ENCODE data around the gene TTBK1.

TTBK1 gene

DNA sequence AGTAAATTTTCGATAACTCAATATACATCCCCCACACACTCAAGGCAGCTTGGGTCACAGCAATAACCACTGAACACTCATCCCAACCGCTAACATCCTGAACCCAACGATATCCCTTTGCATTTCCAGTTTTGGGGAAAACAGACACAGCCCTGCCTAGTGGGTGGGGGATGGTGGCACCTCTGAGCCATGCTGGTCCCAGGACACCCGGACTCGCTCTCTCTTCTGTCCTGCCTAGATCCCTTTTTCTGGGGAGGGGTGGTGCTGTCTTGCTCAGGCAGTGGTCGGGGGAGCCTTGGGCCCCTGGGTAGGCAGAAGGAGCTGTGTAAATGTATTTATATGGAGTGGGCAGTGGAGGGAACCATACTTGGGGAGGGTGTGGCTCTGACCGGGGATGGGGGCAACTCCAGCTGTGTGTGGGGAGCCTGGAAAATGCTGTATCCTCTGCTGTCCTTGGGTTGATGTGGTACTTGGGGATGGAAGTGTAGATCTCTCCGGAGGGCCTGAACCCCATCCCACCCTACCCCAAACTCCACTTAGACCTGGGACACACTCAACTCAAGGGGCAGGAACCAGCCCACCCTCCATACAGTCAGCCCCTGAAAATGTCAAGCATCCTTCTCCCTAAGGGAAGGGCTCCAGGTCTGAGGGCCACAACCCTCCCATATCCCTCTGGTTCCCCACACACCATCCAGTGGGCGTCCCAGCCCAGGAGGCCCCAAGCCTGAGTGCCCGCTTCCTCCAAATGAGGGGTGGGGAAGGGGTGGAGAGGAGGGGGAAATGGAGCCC, 31.0 kb downstream of the TTBK1 start:
- no peak for TF ChIP-seq CTCF (IDR thresholded peaks at IDR 0.05; ENCODE audit: low read depth, low read length, missing control alignments)
- in situ Hi-C loops (cut with HindIII; ENCODE audit: low sequenced_read_pairs), result no loop called here
- no peak for DNase-seq (ENCODE audit: low read depth)
- H3K4me3 ChIP-seq (ENCODE audit: low read depth, low read length), result no peak overlapping the region

GRCh38 chr6:43274916-43275597, 31.8 kb downstream of the TTBK1 start:
- H3K4me3 ChIP-seq (ENCODE audit: low read depth, low read length), result peak overlapping the region; percentile 18
- in situ Hi-C loops (cut with HindIII; ENCODE audit: low sequenced_read_pairs), result no loop called here
- TF ChIP-seq CTCF (IDR thresholded peaks at IDR 0.05; ENCODE audit: low read depth, low read length, missing control alignments), result no peak
- DNase-seq (ENCODE audit: low read depth), result no peak

DNA sequence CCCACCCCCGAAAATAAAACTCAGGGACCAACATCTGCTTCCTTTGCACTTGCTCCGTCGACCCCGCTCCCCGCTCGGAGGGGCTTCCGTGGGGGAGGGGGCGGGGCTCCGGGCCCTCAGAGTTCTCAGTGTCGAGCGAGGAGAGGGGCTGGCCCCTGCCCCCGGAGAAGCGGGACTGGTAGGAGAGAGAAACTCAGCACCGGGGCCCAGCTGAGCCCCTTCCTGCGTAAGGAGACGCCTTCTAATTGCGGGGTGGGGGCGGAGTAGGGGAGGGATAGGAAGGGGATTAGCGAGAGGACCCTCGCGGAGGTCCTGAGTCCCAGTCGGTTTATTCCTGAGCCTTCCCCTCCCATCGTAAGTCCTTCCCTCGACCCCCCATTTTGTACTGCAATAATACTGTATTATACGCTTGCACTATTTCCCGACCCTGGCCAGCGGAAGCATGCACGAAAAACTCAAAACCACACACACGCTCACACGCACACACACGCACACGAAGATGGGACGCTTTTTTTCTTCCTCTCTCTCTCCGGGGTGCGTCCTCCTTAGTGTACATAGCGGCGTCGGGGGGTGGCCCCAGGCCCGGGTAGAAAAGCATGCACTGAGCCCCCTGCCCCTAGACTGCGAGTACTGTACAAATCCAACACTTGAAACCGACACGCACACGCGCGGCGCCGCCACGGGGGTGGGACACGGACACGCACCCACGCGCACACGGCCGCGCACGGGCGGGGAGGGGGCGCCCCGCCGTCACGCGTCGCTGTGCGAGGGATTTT, 32.7 kb downstream of the TTBK1 start:
- DNase-seq (ENCODE audit: low read depth), result no peak
- no peak overlapping the region for H3K4me3 ChIP-seq (ENCODE audit: low read depth, low read length)
- in situ Hi-C loops (cut with HindIII; ENCODE audit: low sequenced_read_pairs), result no loop called here
- TF ChIP-seq CTCF (IDR thresholded peaks at IDR 0.05; ENCODE audit: low read depth, low read length, missing control alignments), result no peak

- TF ChIP-seq CTCF (IDR thresholded peaks at IDR 0.05; ENCODE audit: low read depth, low read length, missing control alignments), result no peak
- no peak for DNase-seq (ENCODE audit: low read depth)
- H3K4me3 ChIP-seq (ENCODE audit: low read depth, low read length), result no peak overlapping the region
- in situ Hi-C loops (cut with HindIII; ENCODE audit: low sequenced_read_pairs), result no loop called here
These were observed 33.5 kb downstream of the TTBK1 start for GRCh38 chr6:43276577-43277305.

GRCh38 chr6:43277306-43277642, 34.0 kb downstream of the TTBK1 start:
- no peak for TF ChIP-seq CTCF (IDR thresholded peaks at IDR 0.05; ENCODE audit: low read depth, low read length, missing control alignments)
- H3K4me3 ChIP-seq (ENCODE audit: low read depth, low read length), result no peak overlapping the region
- no peak for DNase-seq (ENCODE audit: low read depth)
- in situ Hi-C loops (cut with HindIII; ENCODE audit: low sequenced_read_pairs), result no loop called here
